GM19351 (cell line): ENCODE results near the gene CENPP.
"Not testable (repeated sequence)": the region's sequence is repeated elsewhere in the genome, so short reads cannot be mapped to it uniquely, and the experiment has no call there.

ENCODE experiments used
- ATAC-seq: cut with Tn5 transposase; IDR thresholded peaks from one replicate; pipeline ENCODE4 v1.9.1; 2021; ENCODE audit warnings: mild to moderate bottlenecking, moderate library complexity; ENCODE audit not compliant: unreplicated experiment

CENPP gene

DNA sequence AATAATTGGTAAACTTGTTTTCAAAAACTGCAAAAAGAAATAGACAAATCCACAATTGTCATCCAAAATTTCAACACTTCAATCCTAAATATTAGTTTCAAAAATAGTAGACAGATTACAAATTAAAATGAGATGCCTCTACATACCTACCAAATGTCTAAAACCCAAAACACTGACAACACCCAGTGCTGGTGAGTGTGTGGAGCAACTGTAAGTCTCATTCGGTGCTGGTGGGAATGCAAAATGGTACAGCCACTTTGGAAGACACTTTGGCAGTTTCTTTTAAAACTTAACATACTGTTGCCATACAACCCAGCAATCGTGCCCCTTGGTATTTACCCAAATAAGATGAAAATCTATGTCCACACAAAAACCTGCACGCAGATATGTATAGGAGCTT lies 203.4 kb downstream of the CENPP start:
- no peak for ATAC-seq

DNA sequence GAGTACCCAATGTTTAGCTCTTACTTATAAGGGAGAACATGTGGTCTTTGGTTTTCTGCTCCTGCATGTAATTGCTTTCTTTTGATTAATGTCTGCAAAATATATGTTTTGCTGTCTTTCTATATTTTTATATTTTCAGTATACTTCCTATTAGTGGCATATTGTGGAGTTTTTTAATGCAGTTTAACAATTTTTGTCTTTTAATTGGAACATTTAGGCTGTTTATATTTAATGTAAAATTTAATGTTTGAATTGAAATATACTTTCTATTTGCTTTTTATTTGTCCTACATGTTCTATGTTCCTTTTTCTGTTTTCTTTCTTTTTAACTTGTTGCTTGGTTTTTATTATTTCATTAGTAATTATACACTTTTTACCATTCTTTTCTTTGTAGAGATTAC lies 205.1 kb downstream of the CENPP start:
- ATAC-seq, result no peak

DNA sequence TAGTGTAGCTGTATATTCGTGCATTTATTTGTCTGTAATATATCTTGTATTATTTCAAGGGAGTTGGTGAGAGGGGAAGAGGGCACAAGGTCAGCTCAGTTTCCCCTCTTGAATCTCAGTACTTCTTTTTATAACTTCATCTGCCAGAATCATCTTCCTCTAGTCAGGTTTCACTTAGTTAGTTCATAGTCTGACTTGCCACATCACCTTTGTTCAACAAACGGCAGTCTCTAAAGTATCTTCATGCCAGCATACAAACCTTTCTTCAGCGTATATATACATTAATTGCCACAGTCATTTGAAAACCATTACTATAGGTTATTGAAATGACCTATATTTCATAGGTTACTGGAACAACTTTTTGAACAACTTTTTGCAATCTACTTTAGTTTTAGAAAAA lies 208.5 kb downstream of the CENPP start:
- no peak for ATAC-seq

DNA sequence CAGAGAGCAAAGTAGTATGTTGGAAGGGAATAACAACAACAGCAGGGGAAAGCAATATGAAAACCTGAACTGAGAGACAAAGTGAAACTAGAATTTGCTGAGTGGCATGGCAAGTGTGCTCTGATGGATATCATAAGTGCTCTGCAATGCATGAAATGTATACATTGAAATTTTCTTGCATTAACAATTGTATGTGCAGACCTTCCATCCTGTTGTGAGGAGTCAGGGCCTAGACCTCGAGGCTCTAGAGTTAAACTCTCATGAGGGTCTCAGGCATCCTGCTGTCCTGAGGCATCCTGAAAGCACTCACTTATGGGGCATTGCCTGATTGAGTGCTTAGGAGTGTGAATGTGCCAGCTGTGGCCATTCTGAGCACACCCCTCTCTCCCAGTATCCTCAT lies 208.9 kb downstream of the CENPP start:
- peak; percentile 65 for ATAC-seq

DNA sequence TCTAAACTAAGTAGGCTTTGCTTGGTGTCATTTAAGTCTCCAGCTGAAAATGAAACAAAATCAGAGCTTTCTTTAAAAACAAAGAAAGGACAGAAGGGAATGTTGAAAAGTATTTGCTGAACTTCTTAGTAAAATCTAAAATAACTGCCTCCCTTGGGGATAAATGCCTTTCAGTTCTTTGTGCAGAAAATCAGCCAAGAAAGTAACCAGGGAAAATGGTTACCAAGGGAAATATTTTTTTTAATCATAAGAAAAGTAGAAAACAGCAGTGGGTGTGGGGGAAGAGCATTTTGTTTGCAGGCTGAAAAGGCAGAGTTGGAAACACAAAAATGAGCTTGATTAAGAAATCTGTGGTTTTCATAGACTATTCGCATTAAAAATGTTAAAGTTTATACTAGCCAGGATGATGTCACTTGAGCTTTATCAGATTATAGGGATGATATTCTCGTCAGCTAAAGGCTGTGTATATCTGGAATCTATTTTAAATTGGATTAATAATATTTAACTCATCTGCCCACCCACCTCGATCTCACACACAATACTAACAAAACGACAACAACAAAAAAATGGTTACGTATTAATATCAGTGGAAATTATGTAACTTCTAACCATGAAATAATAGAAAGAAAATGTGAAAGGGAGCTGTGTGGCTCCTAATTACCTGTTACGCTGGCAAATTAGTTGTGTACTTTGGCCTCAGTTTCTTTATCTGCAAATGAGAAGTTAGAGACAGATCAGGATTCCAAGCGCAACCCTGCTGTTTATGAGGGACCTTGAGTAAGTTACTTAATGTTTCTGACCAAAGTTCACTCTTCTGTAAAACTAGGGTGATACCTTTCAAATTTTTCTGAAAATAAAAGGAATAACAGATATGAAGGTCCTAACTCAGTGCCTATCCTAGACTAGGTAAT lies 210.4 kb downstream of the CENPP start, which contains the start of gene ECM2:
TSS of gene ECM2 (minus strand) at position 51 of the 911 bp plus-strand sequence. CDS start 13,124 bp downstream, outside the sequence.
- no peak for ATAC-seq

DNA sequence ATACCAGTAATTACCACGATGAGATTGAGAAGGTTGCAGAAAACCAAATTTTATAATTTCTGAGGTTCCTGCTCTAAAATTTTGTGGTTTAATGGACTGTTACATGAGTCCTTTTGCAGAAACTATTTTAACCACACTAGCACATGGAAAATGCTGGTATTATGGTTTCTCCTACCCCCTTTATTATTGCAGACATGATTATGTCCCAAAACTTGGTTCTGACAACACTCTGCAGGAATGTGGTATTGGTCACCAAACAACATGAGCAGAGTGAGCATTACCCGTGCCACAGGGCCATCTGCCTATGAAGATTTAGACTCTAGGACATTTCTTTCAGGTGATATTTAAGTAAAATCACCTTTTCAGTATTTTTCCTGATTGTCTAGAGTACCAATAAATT lies 212.8 kb downstream of the CENPP start:
- no peak for ATAC-seq

DNA sequence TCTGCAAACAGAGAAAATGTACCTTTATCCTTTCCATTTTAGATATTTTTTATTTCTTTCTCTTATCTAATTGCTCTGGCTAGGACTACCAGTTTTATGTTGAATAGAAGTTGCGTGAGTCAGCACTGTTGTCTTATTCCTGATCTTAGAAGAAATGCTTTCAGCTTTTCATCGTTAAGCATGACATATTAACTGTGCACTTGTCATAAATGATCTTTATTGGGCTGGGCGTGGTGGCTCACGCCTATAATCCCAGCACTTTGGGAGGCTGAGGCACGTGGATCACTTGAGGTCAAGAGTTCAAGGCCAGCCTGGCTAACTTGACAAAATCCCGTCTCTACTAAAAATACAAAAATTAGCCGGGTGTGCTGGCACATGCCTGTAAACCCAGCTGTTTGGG lies 218.2 kb downstream of the CENPP start:
- no peak for ATAC-seq

DNA sequence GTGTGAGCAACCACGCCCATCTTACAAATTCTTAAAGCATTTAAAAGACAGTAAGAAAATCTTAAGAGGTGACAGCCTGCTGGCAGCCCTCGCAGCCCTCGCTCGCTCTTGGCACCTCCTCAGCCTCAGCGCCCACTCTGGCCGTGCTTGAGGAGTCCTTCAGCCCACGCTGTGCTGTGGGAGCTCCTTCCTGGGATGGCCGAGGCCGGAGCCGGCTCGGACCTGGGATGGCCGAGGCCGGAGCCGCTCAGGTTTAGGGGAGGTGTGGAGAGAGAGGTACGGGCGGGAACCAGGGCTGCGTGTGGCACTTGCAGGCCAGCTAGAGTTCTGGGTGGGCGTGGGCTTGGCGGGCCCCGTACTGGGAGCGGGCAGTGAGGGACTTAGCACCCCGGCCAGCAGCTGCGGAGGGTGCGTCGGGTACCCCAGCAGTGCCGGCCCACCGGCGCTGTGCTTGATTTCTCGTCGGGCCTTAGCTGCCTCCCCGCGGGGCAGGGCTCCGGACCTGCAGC lies 219.3 kb downstream of the CENPP start:
- no peak for ATAC-seq

DNA sequence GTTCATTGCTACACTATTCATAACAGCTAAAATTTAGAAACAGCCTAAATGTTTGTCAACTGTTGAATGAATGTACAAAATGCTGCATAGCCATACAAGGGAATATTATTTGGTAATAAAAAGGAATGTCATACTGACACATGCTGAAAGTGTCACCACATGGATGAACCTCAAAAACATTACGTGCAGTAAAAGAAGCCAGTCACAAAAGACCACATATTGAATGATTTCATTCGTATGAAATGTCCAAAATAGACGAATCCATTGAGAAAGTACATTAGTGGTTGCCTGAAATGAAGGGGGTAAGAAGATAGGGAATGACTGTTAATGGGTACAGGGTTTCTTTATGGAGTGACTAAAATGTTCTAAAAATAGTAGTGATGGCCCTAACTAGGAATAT lies 221.6 kb downstream of the CENPP start:
- no peak for ATAC-seq

DNA sequence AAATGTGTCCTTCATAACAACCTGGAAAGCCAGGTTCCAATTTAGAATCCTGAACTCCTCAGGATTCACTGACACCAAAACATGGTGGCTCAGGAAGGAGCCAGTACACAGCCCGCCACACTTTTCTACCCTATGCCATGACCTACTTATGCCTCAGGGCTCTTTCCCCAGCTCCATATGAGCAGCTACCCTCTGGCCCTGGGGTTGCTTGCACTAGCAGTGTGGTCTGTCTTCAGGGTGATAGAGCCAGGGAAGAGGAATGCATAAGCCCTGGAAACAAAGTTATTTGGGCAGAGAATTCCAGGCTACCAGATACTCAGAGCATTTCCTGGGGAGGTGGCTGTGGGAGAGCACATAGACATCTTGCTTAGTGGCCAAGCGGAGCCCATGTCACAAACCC lies 225.0 kb downstream of the CENPP start:
- ATAC-seq, result no peak

DNA sequence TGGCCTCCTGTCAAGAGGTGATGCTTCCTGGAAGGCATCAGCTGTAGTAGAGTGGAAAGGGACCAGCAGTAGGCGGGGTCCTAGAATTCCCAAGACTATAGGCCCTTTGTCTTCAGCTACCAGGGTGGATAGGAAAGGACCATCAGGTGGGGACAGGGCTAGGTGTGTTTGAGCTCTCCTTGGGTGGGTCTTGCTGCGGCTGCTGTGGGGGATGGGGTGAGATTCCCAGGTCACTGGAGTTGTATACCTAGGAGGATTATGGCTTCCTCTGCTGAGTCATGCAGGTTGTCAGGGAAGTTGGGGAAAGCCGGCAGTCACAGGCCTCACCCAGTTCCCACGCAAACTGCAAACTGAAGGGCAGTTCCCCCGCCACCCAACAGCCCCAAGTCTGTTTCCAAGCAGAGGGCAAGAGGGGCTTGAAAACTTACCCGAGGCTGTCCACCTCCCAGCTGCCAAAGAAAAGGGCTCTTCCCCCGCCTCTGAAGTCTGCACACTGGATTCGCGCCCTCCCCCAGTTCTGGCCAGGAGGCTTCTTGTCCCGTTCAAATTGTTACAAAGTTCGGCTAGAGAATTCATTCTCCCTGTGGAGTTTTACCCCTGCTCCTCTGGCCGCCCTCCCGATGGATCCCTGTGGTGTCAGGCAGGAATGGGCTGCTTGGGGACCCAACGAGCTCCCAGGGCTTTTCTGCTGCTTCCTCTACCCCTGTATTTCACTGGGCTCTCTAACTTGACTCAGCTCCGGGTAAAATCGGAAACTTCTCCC lies 233.0 kb downstream of the CENPP start:
- no peak for ATAC-seq

DNA sequence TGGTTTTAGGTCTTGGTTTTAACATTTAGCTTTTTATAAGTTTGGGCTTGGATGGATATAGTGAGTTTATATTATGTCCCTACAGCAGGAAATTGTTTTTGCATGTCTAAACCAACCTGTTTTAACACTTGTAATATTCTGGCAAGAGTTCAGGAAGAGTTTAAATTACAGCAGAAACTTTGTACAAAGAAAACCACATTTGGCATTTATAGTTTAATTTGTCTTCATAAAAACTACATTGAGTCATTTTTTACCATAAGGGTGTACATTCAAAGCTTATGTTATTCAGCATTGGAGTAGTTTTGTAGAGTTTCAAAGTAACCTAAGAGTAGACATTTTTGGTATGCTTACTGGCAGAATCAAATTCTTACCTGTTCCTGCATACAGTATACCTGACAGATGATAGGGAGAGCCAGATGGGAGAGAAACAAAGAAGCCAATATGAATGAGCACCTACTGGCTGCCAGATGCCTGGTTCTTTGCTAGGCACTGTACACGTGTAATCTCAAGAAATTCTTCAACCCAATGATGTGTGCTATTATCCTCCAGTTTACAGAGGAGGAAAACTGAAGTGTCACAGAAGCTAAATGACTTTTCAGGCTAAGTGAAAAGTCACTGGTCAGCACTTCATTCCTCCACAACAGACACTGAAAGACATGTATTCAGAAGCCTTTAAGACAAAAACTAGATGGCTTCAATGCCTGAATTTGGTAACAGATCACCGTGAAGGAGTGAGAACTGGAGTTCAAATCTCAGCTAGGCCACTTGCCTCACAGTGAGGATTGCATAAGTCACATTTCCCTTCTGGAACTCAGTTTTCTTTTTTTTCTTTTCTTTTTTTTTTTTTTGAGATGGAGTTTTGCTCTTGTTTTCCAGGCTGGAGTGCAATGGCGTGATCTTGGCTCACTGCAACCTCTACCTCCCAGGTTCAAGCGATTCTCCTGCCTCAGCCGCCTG lies 235.9 kb downstream of the CENPP start:
- no peak for ATAC-seq

DNA sequence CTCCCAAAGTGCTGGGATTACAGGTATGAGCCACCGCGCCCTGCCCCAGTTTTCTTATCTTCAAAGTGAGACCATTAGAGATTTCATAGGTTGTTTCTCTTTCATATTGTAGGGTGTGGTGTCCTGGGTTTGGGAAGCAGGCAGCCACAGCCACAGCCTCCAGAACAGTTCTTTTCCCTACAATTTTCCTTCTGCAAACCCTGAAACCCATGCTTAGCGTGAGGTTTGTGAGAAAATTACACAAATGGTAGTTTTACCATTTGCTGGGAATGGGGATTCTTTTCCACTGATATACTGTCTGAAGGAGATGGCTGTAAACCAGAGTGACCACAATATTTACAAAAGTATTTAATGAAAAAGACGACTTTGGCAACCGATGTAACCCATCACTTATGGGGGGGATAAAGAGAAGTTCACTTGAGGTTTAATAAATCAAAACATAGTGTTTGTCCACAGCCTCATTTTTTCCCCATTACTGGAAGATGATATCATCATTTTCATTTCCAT lies 236.8 kb downstream of the CENPP start:
- ATAC-seq, result no peak

DNA sequence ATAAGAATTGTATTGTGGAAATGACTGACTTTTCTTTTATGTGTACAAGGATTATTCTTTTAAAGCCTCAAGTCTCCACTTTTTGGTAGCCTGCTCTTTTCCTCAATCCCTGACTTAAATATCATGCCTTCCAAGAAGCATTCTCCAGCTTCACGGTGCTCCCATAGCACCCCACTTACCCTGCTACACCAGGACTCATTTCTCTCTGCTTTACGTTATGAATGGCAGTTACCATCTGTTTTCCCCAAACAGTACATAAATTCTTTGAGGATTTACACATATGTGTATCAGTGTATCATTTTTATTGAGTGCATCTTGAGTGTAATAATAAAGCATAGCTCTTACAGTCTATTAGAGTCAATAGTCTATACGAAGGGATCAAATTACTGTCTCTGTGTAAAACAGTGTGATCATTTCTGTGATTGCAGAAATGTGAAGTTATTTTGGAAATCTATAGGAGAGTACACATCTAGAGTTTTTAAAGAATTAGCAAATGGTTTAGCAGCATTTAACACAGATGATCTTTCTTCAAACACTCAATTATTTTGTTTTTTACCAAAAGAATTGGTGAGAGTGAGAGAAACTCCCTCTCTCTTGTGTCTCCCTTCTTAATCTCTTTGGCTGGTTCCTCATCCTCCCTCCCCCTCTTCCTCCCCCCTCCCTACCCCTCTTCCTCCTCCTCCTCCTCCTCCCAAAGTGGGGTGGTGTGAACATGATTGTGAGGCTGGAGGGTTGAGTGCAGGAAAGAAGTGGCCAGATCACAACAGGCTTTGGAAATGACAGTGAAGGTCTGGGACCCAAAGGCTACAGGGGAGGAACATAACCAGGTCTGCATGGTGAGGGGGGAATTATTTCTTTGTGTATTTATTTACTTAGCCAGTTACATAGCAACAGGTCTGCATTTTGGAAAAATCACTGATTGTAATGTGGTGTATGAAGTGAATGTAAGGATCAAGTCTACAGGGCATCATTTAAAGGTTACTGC lies 237.7 kb downstream of the CENPP start:
- ATAC-seq, result no peak

DNA sequence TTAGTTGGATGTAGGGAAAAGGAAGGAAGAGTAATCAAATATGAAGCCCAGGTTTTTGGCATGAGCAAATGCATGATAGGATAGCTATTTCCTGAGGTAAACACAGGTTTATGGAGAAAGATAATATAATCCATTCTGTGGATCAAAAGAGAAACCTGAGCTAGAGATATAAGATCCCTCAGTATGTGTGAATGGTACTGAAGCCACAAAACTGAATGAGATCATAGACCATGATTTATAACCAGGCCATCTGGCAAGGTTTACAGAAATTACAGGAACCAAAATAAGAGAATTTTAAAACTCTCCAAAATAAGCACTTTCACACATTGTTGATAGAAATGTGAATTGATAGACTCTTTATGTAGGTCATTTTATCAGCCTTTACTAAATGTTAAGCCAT lies 238.8 kb downstream of the CENPP start:
- ATAC-seq, result no peak

DNA sequence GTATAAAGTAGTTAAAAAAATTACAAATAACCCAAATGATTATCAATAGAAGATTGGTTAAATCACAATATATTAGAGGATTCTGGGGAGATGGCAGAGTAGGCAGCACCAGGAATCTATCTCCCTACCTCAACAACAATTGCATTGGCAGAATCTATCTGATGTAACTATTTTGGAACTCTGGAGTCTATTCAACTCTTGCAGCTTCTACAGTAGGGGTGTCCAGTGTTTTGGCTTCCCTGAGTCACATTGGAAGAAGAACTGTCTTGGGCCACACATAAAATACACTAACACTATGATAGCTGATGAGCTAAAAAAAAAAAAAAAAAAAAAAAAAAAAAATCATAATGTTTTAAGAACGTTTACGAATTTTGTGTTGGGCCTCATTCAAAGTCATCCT lies 239.2 kb downstream of the CENPP start:
- no peak for ATAC-seq

DNA sequence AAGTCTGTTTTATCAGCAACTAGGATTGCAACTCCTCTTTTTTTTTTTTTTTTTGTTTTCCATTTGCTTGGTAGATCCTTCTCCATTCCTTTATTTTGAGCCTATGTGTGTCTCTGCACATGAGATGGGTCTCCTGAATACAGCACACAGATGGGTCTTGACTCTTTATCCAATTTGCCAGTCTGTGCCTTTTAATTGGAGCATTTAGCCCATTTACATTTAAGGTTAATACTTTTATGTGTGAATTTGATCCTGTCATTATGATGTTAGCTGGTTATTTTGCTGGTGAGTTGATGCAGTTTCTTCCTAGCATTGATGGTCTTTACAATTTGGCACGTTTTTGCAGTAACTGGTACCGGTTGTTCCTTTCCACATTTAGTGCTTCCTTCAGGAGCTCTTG lies 246.1 kb downstream of the CENPP start:
- not testable (repeated sequence) for ATAC-seq

DNA sequence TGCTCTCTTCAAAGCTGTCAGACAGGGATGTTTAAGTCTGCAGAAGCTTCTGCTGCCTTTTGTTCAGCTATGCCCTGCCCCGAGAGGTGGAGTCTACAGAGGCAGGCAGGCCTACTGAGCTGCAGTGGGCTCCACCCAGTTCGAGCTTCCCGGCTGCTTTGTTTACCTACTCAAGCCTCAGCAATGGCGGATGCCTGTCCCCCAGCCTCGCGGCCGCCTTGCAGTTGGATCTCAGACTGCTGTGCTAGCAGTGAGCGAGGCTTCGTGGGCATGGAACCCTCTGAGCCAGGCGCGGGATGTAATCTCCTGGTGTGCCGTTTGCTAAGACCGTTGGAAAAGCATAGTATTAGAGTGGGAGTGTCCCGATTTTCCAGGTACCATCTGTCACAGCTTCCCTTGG lies 247.9 kb downstream of the CENPP start:
- ATAC-seq, result not testable (repeated sequence)

DNA sequence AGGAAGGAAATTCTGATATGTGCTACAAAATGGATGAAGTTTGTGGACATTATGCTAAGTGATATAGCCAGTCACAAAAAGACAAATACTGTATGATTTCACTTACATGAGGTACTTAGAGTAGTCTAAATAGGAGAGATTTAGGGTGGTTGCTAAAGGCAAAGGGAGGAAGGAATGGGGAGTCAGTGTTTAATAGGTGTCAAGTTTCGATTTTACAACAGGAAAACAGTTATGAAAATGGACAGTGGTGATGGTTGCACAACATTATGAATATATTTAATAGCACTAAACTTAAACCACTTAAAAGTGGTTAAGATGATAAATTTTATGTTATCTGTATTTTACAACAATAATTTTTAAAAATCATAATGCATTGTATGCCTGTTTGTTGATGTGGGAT lies 250.4 kb downstream of the CENPP start:
- ATAC-seq, result no peak
